NCI-H345 treated with DMSO at 0.1 percent for 48 hours (cell line): ENCODE measurements around the gene MARK2.

Experiments
- DNase-seq: peaks from one replicate; lab custom pipeline; 2025; ENCODE audit not compliant: unreplicated experiment; lab: John Stamatoyannopoulos, UW

The MARK2 gene

DNA sequence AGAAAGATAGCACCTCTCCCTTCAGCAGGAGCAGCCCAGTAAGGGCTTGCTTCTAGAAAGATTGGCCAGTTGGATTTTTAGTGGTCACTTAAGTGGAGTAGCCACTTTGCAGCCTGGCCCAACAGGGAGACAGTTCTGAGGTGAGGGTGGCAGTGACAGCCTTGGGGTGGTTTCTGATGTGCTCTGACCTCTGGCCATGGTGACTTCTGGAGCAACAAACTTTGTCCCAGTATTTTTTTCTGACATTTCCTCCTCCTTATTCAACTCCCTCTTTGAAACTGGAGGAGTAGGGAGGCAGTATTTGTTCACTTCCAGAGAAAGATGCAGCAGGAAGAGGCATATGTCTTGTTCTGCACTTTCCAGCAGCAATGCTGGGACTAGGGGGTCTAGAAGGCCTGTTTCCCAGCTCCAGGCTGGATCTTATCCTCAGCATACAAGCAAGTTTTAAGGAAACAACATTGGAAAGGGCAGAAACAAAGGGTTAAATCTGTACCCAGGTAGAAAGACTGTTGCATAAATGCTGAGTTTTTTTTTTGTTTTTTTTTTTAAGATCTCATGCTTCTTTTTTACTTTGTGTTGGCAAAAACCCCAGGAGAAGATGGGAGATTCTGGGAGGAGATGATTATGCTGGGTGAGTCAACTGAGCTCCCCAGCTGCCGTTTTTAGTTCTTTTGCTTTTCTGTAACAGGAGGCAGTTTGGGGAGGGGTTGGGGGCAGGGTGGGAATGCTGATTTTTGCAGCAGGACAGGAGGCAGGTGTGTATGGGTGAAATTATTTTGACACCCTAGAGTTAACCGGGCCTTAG lies 40.9 kb downstream of the MARK2 start:
- DNase-seq, result no peak

GRCh38 chr11:63880403-63880790 lies 41.5 kb downstream of the MARK2 start:
- no peak for DNase-seq

GRCh38 chr11:63882555-63883242 lies 43.8 kb downstream of the MARK2 start:
- DNase-seq, result no peak

- DNase-seq, result no peak
These were observed 44.9 kb downstream of the MARK2 start for GRCh38 chr11:63883791-63884190.

DNA sequence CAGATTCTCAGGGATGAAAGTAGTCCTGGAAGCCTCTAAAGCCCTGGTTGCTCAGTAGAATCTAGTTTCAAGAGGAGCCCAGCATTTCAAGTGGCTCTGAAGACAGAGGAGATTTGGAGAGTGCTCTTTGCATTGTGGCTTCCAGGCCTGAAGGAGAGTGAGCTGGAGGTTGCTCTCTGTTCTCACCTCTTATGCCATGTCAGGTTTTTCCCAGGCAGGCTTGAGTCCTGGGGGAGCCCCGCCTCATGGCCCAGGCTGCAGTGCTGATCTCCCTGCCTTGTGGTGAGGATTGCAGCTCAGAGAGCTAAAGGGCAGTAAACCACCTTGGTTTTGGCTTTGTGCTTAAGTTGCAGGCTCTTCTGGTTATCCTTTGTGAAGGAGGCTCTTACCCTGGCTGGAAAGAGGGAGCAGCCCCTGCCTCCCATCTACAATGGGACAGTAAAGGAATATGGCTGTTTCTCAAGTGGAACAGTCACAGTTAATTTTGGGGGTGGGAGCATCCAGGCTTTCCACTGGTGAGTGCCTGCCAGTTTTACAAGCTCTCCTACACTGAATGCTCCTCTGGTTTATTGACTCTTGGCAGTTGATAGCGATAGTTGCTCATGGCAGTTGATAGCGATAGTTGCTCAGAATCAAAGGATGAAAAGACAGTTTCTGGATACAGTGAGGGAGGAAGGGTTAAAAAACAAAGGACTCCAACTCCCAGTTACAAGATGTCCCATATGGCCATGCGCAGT lies 45.5 kb downstream of the MARK2 start:
- DNase-seq, result no peak

DNA sequence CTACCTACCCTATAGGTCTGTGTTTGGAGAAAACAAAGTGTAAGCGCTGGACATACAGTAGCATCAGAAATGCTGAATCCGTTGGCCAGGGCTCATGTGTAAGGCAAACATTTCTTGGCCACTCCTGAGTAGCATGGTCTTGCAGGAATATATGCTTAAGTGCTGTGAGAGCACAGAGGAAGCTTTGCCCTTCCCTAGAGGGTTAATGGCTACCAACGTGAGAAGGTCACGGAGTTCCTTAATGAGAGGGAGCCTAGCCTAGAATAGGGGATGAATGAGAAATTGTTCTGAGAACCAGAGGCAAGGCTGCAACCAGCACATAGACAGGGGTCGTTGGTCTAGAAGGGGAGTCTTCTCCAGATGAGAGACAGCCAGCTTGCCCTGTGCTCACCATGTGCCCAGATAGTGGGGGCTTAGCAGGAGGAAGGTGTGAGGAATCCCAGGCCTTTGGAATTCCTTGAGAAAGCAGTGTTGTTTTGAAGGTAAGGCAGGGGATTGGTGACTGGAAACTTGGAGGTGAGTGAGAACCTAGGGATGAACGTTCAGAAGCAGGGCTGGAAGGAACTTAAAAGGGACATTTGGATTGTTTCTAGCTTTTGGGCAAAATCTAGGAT lies 48.6 kb downstream of the MARK2 start:
- no peak for DNase-seq

GRCh38 chr11:63888170-63889086 lies 49.5 kb downstream of the MARK2 start:
- no peak for DNase-seq

DNA sequence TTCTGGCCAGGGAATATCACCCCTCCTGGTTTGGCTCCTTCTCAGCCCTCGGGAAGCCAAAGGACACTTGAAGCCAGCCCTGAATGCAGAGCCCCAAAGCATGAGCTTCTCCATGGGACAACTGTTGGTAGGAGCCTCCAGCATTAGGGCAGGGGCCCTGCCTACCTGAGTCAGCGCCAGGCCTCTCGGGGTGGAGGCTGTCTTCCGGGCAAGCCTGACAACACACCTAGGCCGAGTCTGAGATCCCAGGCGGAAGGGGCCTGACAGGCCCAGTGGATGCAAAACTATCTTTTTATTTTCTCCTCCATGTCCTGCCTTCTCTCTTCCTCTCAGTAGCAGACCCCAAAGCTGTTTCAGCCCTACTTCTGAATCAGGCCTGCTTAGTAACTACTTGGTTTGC lies 50.4 kb downstream of the MARK2 start:
- DNase-seq, result no peak

GRCh38 chr11:63890368-63890767 lies 51.5 kb downstream of the MARK2 start:
- no peak for DNase-seq

- no peak for DNase-seq
These were observed 53.3 kb downstream of the MARK2 start for GRCh38 chr11:63892228-63892627.

- DNase-seq, result no peak
These were observed 54.4 kb downstream of the MARK2 start for GRCh38 chr11:63893355-63893754.

- DNase-seq, result no peak
These were observed 57.2 kb downstream of the MARK2 start for GRCh38 chr11:63896071-63896470.

DNA sequence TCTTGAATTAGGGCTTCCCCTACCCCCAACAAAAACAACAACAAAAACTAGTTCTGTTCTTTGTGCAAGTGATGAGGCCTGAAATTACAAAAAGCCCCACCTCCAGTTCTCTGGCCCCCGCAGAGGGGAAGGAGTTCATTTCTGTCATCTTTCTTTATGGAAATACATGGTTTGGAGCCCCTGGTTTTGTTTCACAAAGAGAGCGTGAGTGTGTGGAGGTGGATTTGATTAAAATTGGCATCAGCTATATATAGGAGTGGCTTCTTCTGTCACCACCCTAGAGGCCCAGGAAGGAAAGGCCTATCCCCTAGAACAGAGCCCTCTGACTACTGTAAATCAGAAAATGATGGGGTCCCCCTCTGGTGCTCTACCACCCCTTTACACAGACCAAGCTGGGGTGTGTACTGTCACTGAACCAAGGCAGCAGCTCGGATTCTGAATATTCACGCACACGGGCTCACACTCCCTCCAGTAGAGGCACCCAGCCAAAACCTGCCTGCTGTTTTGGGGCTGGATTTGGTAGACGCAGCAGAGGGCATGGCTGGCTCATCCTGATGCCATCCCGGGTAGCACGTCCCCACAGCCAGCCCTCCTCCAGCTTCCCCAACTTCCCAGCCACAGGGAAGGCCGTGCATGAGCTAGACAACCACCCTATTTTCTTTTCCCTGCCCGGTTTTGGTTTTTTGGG lies 58.7 kb downstream of the MARK2 start:
- DNase-seq, result no peak

DNA sequence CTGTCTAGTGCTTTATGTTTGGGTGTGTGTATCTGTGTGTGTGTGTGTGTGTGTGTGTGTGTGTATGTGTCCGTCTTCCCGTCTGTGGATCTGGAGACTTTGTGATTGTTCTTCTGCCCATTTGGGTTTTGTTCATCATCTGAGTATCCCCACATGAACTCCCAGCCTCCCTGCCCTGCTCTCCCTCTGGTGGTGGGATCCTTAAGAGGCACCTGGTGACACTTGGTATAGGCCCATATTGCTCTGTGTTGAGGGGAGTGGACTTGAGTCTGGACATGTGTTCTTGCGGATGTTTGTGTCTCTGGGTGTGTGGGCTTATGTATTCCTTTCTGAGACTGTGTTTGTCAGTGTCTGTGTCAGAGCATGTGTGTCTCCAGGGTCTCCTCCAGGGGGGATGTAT lies 62.8 kb downstream of the MARK2 start:
- DNase-seq, result no peak

- DNase-seq, result no peak
These were observed 65.0 kb downstream of the MARK2 start for GRCh38 chr11:63903884-63904283.

- no peak for DNase-seq
These were observed 65.8 kb downstream of the MARK2 start for GRCh38 chr11:63904743-63905142.

- DNase-seq, result no peak
These were observed 66.3 kb downstream of the MARK2 start for GRCh38 chr11:63905179-63905578.

- no peak for DNase-seq
These were observed 67.2 kb downstream of the MARK2 start for GRCh38 chr11:63906087-63906486.

GRCh38 chr11:63906585-63906984 lies 67.7 kb downstream of the MARK2 start:
- no peak for DNase-seq

- no peak for DNase-seq
These were observed 68.2 kb downstream of the MARK2 start for GRCh38 chr11:63907063-63907462.
